Right lobe of liver (tissue), 6 donors: ENCODE measurements around the gene HTT-AS. TPM values are rescaled to one million over a fixed set of nuclear protein-coding genes. Genes with fewer than 3 reads are reported as not detected.

ENCODE experiments used
- ATAC-seq, 4 donors: fragments of 200-7000 bp; cut with Tn5 transposase; one replicate each; pipeline ENCODE4 v1.9.1; 2020; ENCODE audit warnings: mild to moderate bottlenecking in 4 of 4, moderate library complexity in 4 of 4
- DNase-seq, 3 donors: peaks; one replicate each; pipeline ENCODE4 v3.0.0-alpha.2; 2020
- H3K27ac ChIP-seq, 3 donors: fragments of 200-600 bp; one replicate each; pipeline ENCODE4 v1.8.0; 2022
- H3K27me3 ChIP-seq, 2 donors: fragments of 200-600 bp; one replicate each; pipeline ENCODE4 v1.8.0; 2022
- H3K36me3 ChIP-seq, 4 donors: fragments of 200-600 bp; sonication (generic) in 1 of 4; one replicate each; pipeline versions ENCODE4 v1.5.1 to v1.8.0; 2017 to 2022; ENCODE audit warnings: control low read depth in 1 of 4
- H3K4me1 ChIP-seq, 4 donors: fragments of 200-600 bp; sonication (generic) in 1 of 4; one replicate each; pipeline versions ENCODE4 v1.5.1 to v1.8.0; 2017 to 2022; ENCODE audit warnings: control low read depth in 1 of 4
- H3K4me3 ChIP-seq, 3 donors: fragments of 200-600 bp; one replicate each; pipeline ENCODE4 v1.8.0; 2022
- H3K9me3 ChIP-seq, 4 donors: fragments of 200-600 bp; sonication (generic) in 1 of 4; one replicate each; pipeline versions ENCODE4 v1.5.1 to v1.8.0; 2017 to 2022; ENCODE audit warnings: control low read depth in 1 of 4
- POLR2A ChIP-seq: fragments of 450-650 bp; IDR thresholded peaks from one replicate; pipeline ENCODE4 v1.6.1; 2017; ENCODE audit warnings: antibody characterized with exemption, mild to moderate bottlenecking
- WGBS: methylation state at CpG from one replicate; pipeline ENCODE4 v1.1.6; 2018; ENCODE audit warnings: low coverage, low lambda C conversion rate; ENCODE audit not compliant: insufficient coverage; ENCODE audit errors: missing lambda C conversion rate; 5-methylcytosine and 5-hydroxymethylcytosine counted together
- intact Hi-C, 2 donors: fragments of 100-400 bp; cut with DNase I; formaldehyde crosslinking; loops; one replicate each; pipeline versions ENCODE4 v1.11.2 to v1.14.1; 2022
- total RNA-seq, 6 experiments: library from RNA; depleted of rRNA in 2 of 6; stranded (reverse); fragments of >200 nt in 2 of 6; fragmentation: NEBNext Ultra II Directional in 3 of 6; extraction: Animal tissue kit (Norgen Biotek cat#: 25700) in 3 of 6; gene quantifications; one replicate each; pipeline versions ENCODE4 v1.1.0 to v1.2.4, GENCODE V29; 2016 to 2023
- TF ChIP-seq, protein P1 (sequence below), 4 donors: fragments of 200-600 bp in 3 of 4; fragments of 450-650 bp in 1 of 4; IDR thresholded peaks; one replicate each; pipeline versions ENCODE4 v1.5.1 to v1.8.0; 2016 to 2022; ENCODE audit warnings: antibody characterized with exemption in 4 of 4, mild to moderate bottlenecking in 2 of 4
- donor health status: DM: no; HTN: yes; CAD: no.
- donor health status: DM: no; HTN: no; CAD: no.
- donor health status: DM: no; HTN: no; CAD: no.
- donor health status: DM: no; HTN: yes; CAD: no.
- donor health status: DM: no; HTN: yes; CAD: no.

The HTT-AS gene
- total RNA-seq, 6 experiments from 2014 or later: not detected

DNA sequence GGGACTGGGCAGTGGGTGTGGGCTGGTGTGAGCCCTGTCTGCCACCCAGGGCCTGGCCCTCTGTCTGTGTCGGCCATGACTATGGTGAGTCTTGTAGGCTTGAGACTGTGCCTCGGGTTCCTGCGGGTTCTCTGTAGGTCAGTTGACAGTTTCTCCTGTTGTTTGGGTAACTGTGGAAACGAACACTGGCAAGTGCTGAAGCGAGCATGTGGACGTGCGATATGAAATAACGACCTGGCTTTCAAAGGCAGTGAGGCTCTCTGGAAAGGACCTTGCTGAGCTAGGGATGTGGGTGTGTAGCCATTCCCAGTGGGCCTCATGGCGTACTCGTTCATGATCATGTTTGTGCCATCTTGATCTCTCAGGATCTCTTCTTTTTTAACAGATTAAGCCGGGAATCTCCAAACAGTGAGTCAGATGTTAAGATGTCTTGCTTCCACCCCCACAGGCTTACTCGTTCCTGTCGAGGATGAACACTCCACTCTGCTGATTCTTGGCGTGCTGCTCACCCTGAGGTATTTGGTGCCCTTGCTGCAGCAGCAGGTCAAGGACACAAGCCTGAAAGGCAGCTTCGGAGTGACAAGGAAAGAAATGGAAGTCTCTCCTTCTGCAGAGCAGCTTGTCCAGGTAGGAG is 41.4 kb upstream of the HTT-AS start:
- no peaks in the 10 kb centered on the region for H3K4me1 ChIP-seq
- no peak for ATAC-seq
- no peaks in the 10 kb centered on the region for H3K27me3 ChIP-seq
- TF ChIP-seq, protein P1, sequence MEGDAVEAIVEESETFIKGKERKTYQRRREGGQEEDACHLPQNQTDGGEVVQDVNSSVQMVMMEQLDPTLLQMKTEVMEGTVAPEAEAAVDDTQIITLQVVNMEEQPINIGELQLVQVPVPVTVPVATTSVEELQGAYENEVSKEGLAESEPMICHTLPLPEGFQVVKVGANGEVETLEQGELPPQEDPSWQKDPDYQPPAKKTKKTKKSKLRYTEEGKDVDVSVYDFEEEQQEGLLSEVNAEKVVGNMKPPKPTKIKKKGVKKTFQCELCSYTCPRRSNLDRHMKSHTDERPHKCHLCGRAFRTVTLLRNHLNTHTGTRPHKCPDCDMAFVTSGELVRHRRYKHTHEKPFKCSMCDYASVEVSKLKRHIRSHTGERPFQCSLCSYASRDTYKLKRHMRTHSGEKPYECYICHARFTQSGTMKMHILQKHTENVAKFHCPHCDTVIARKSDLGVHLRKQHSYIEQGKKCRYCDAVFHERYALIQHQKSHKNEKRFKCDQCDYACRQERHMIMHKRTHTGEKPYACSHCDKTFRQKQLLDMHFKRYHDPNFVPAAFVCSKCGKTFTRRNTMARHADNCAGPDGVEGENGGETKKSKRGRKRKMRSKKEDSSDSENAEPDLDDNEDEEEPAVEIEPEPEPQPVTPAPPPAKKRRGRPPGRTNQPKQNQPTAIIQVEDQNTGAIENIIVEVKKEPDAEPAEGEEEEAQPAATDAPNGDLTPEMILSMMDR (IDR thresholded peaks at IDR 0.05): no peak
- no peak for TF ChIP-seq POLR2A
- no peak overlapping the region for H3K4me3 ChIP-seq
- 92% methylated on average over 9 of the region's 15 CpGs for WGBS
- no peak overlapping the region for H3K27ac ChIP-seq
- H3K36me3 ChIP-seq: peaks cover 3 to 53% (median 16%) of the 10 kb centered on the region in 4 donors
- DNase-seq: no peak
- H3K9me3 ChIP-seq: no peaks in the 10 kb centered on the region
- intact Hi-C loops: no loop called here

DNA sequence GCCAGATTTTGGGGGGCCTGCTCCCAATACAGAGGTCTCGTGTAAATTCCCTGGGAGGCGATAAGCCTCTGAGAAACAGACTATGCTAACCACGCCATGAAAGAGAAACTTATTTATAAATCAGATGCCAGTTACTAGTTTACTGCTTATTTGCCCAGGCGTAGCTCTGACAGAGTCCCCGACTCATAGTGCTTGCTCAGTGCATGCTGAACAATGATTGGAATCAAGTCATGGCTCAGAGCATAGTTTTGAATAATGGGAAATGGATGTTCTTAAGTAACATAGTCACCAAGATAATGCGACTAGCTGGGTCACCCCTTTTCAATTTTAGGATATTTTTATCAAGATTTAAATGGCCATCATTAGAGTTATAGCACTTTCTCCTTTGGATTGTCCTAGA is 40.0 kb upstream of the HTT-AS start:
- Histone ChIP-seq H3K4me3 (no peak overlapping the region), H3K4me1 (no peaks in the 10 kb centered on the region), H3K36me3 (peaks cover 3 to 56% (median 16%) of the 10 kb centered on the region in 4 donors), H3K27me3 (no peaks in the 10 kb centered on the region), H3K9me3 (no peaks in the 10 kb centered on the region), H3K27ac (no peak overlapping the region)
- TF ChIP-seq POLR2A: no peak
- TF ChIP-seq, protein P1 (IDR thresholded peaks at IDR 0.05): no peak
- ATAC-seq: no peak
- WGBS: 89% methylated on average over 5 of the region's 6 CpGs
- intact Hi-C loops: no loop called here
- no peak for DNase-seq

DNA sequence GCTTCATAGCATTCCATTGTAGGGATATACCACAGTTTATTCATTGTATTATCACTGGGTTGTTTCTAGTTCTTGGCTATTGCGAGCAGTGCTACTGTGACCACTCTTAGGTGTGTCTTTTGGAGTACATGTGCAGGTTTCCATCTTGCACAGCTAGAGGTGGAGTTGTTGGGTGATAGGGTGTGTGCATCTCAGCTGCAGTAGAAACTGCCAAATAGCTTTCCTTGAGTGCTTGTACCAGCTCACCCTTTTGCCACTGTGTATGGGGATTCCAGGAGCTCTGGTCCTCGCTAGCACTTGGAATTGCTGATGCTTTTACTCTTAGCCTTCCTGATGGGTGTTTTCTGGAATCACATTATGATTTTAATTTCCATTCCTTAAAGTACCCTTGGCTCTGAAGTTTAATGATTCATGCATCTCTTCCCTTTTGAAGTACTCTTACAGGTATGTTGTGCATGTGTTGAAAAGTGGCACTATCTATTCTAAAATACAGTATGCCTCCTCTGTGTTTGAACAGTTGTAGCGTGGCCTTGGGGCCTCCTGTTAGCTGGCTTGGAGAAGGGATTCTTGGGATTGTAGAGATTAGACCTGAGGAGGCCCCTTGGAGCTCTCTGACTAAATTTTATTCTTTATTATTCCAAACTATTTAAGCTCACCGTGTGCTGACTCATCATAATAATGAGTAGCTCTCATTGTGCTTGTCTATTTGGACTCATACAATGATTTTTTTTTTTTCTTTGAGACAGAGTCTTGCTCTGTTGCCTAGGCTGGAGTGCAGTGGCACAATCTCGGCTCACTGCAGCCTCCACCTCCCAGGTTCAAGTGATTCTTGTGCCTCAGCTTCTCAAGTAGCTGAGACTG is 38.5 kb upstream of the HTT-AS start:
- no peak for ATAC-seq
- Histone ChIP-seq H3K36me3 (peaks cover 3 to 57% (median 16%) of the 10 kb centered on the region in 4 donors), H3K27ac (peak overlapping the region in 1 of 3 donors; percentile 16), H3K27me3 (no peaks in the 10 kb centered on the region), H3K9me3 (no peaks in the 10 kb centered on the region), H3K4me3 (no peak overlapping the region), H3K4me1 (no peaks in the 10 kb centered on the region)
- intact Hi-C loops: no loop called here
- no peak for DNase-seq
- TF ChIP-seq, protein P1 (IDR thresholded peaks at IDR 0.05): no peak
- TF ChIP-seq POLR2A: no peak
- WGBS: 80% methylated on average over 5 of the region's 5 CpGs

DNA sequence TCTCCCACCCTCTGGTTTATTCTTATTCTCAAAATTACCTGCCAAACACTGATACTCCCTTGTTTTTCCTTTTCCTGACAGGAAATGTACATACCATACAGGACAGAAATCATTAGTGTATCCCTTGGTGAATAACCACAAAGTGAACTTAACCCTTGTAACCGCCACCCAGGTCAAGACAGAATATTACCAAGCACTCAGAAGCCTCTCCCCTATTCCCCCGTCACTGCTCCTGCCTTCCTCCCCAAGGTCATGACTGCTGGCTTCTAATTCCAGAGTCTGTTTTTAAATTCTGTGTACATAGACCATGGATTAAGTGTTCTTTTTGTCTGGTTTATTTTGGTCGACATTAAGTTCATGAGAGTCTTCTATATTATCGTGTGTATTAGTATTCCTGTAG is 37.9 kb upstream of the HTT-AS start:
- Histone ChIP-seq H3K27ac (peak overlapping the region; percentile 1 to 16 (median 5)), H3K4me1 (no peaks in the 10 kb centered on the region), H3K9me3 (no peaks in the 10 kb centered on the region), H3K36me3 (peaks cover 3 to 58% (median 19%) of the 10 kb centered on the region in 4 donors), H3K27me3 (no peaks in the 10 kb centered on the region), H3K4me3 (no peak overlapping the region)
- no peak for ATAC-seq
- 90% methylated on average over 4 of the region's 4 CpGs for WGBS
- no peak for DNase-seq
- intact Hi-C loops: no loop called here
- TF ChIP-seq, protein P1 (IDR thresholded peaks at IDR 0.05): no peak
- no peak for TF ChIP-seq POLR2A
